K562 (cell line): ENCODE results near the gene CELA3A. TPM values are rescaled to one million over a fixed set of nuclear protein-coding genes. Genes with fewer than 3 reads are reported as not detected.
A peak's percentile ranks its signal among the peaks of the same experiment; 100 is the strongest.

Experiments
- BCOR ChIP-seq: fragments of 450-650 bp; IDR thresholded peaks from 2 replicates; pipeline ENCODE4 v1.6.1; 2016
- E2F8 ChIP-seq: fragments of 450-650 bp; IDR thresholded peaks from 2 replicates; pipeline ENCODE4 v1.7.1; 2018; ENCODE audit warnings: mild to moderate bottlenecking, low read depth; ENCODE audit not compliant: partially characterized antibody
- ELK1 ChIP-seq: sonication (generic); formaldehyde crosslinking; IDR thresholded peaks from 2 replicates; pipeline ENCODE4 v1.8.1; 2022; ENCODE audit warnings: missing genetic modification reagents
- FUS ChIP-seq: fragments of 200-400 bp; formaldehyde crosslinking; optimal IDR thresholded peaks from 2 replicates; pipeline ENCODE3; 2017; ENCODE audit warnings: low read depth, low read length
- GABPA ChIP-seq: fragments of 200-800 bp; sonication (Bioruptor generic); conservative IDR thresholded peaks from 2 replicates; pipeline ENCODE4 v1.6.1; 2016; ENCODE audit warnings: low read depth, missing genetic modification characterization, missing compliant biosample characterization
- ILK ChIP-seq: fragments of 450-650 bp; IDR thresholded peaks from 2 replicates; pipeline ENCODE4 v1.6.1; 2016; ENCODE audit warnings: missing genetic modification characterization, low read depth, mild to moderate bottlenecking, missing compliant biosample characterization, moderate library complexity, borderline replicate concordance
- MBD1 ChIP-seq: fragments of 250-450 bp; sonication (Bioruptor Pico); IDR thresholded peaks from 2 replicates; pipeline ENCODE4 v1.8.0; 2022; ENCODE audit warnings: inconsistent platforms
- MTA1 ChIP-seq: fragments of 450-650 bp; IDR thresholded peaks from 2 replicates; pipeline ENCODE4 v1.6.1; 2017; ENCODE audit warnings: borderline replicate concordance
- PATZ1 ChIP-seq: fragments of 250-450 bp; sonication (Bioruptor Pico); IDR thresholded peaks from 2 replicates; pipeline ENCODE4 v1.5.0; 2020; ENCODE audit warnings: mild to moderate bottlenecking, borderline replicate concordance
- POLR2H ChIP-seq: IDR thresholded peaks from 2 replicates; pipeline ENCODE4 v1.6.1; 2016; ENCODE audit warnings: missing genetic modification characterization, low read depth, mild to moderate bottlenecking, control low read depth, missing compliant biosample characterization, moderate library complexity
- SIX5 ChIP-seq, 2 experiments: IDR thresholded peaks; 2 replicates each; pipeline ENCODE4 v1.6.1; 2011; ENCODE audit warnings: low read length in 2 of 2, borderline replicate concordance in 1 of 2, low read depth in 1 of 2, mild to moderate bottlenecking in 1 of 2, moderate library complexity in 1 of 2; ENCODE audit not compliant: insufficient read depth in 1 of 2
- ZFP1 ChIP-seq: fragments of 450-650 bp; formaldehyde crosslinking; IDR thresholded peaks from 2 replicates; pipeline ENCODE4 v1.4.0; 2020; ENCODE audit warnings: mild to moderate bottlenecking, mixed read lengths
- ZNF609 ChIP-seq: sonication (generic); formaldehyde crosslinking; IDR thresholded peaks from 2 replicates; pipeline ENCODE4 v1.8.1; 2023; ENCODE audit warnings: missing genetic modification reagents, mild to moderate bottlenecking, borderline replicate concordance
- polyA plus RNA-seq, 8 experiments: library from polyadenylated mRNA; depleted of rRNA in 4 of 8; stranded (reverse) in 5 of 8; unstranded in 3 of 8; fragments of >200 nt; fragmentation: Nextera tagmentation in 2 of 8; fragmentation: Illumina TruSeq in 1 of 8; extraction: Ambion mirVana in 2 of 8; extraction: Trizol in 1 of 8; gene quantifications; 2 replicates each; pipeline versions ENCODE4 v1.2.1 to v1.2.3, GENCODE V29; 2011 to 2014; ENCODE audit warnings: inconsistent platforms in 1 of 8, missing spikeins in 1 of 8
- total RNA-seq, 7 experiments: library from RNA; depleted of rRNA in 6 of 7; stranded (reverse); fragments of >200 nt in 6 of 7; fragmentation: Illumina TruSeq in 2 of 7; extraction: Trizol in 2 of 7; gene quantifications; 2 replicates each; pipeline versions ENCODE4 v1.2.1 to v1.2.3, GENCODE V29; 2011 to 2021; ENCODE audit warnings: low replicate concordance in 1 of 7

The CELA3A gene
- total and polyA plus RNA-seq, 9 of the 15 experiments (the other 6 are each of a cell fraction or from before 2014, with no cell fraction given): 5.4 TPM; not detected in 8

GRCh38 chr1:22025368-22026155, 24.1 kb downstream of the CELA3A start (continued):
- no peak for TF ChIP-seq PATZ1 (CRISPR knock-in tag)
- TF ChIP-seq POLR2H (tag): peak; percentile 95
- peak; percentile 99 for TF ChIP-seq GABPA (tag)
- TF ChIP-seq MBD1 (CRISPR knock-in tag): no peak
- no peak for TF ChIP-seq ELK1 (CRISPR knock-in tag)
- no peak for TF ChIP-seq ILK (tag)
- TF ChIP-seq FUS: no peak
- TF ChIP-seq E2F8: peak; percentile 81
- peak; percentile 93; the same call in 1 of the 2 replicates for TF ChIP-seq ZNF609 (CRISPR knock-in tag)
- TF ChIP-seq ZFP1: no peak
- TF ChIP-seq MTA1: peak; percentile 88; the same call in 1 of the 2 replicates
- TF ChIP-seq SIX5 (IDR thresholded peaks at IDR 0.05; ENCODE audit: borderline replicate concordance in 1 of 2, insufficient read depth in 1 of 2, low read depth in 1 of 2, low read length in 2 of 2): no peak
- TF ChIP-seq BCOR: no peak; the same call in 1 of the 2 replicates
